Measurements from ENCODE around the gene ANKRD13D. TPM values are rescaled to one million over a fixed set of nuclear protein-coding genes. Genes with fewer than 3 reads are reported as not detected.

The ANKRD13D gene
- total RNA-seq, 1 donor from 2014 or later: 40.8 TPM

DNA sequence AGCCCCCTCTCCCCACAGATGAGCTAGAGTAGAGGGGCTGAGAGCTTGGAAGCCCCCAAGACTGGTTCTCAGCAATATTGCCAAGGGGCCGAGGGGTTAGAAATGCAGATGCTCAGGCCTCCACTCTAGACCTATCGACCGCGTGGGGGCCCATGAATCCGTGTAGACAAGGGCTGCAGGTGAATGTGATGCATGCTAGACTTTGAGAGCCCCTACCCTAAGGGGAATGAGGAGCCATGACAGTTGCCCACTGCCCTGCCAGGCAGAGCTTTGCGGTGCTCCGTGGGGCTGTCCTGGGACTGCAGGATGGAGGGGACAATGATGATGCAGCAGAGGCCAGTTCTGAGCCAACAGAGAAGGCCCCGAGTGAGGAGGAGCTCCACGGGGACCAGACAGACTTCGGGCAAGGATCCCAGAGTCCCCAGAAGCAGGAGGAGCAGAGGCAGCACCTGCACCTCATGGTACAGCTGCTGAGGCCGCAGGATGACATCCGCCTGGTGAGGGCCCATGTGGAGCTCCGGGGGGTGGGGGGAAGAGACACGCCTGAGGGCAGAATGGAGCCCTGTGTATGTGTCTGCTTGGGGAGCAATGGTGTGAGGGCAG, 15.5 kb downstream of the ANKRD13D start:
- no peak for TF ChIP-seq EZH2 (IDR thresholded peaks at IDR 0.05; ENCODE audit: insufficient read depth, low read length)
- TF ChIP-seq, protein P1, sequence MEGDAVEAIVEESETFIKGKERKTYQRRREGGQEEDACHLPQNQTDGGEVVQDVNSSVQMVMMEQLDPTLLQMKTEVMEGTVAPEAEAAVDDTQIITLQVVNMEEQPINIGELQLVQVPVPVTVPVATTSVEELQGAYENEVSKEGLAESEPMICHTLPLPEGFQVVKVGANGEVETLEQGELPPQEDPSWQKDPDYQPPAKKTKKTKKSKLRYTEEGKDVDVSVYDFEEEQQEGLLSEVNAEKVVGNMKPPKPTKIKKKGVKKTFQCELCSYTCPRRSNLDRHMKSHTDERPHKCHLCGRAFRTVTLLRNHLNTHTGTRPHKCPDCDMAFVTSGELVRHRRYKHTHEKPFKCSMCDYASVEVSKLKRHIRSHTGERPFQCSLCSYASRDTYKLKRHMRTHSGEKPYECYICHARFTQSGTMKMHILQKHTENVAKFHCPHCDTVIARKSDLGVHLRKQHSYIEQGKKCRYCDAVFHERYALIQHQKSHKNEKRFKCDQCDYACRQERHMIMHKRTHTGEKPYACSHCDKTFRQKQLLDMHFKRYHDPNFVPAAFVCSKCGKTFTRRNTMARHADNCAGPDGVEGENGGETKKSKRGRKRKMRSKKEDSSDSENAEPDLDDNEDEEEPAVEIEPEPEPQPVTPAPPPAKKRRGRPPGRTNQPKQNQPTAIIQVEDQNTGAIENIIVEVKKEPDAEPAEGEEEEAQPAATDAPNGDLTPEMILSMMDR (IDR thresholded peaks at IDR 0.05; ENCODE audit: insufficient read depth, low read depth, low read length): no peak
- peak overlapping the region; percentile 93 for H3K4me2 ChIP-seq (ENCODE audit: low read length)
- Mint-ChIP-seq H3K27me3 (ENCODE audit: low read depth, unreplicated experiment) (peaks cover 2% of the 10 kb centered on the region), H3K27ac (ENCODE audit: unreplicated experiment) (no peak overlapping the region), H3K4me1 (ENCODE audit: low read depth, unreplicated experiment) (peaks cover 5% of the 10 kb centered on the region), H3K36me3 (ENCODE audit: low read depth, unreplicated experiment) (peaks cover 5% of the 10 kb centered on the region), H3K9me3 (ENCODE audit: unreplicated experiment) (no peaks in the 10 kb centered on the region), H3K4me3 (ENCODE audit: unreplicated experiment) (peak overlapping the region; percentile 73)
- H3K9me3 ChIP-seq (ENCODE audit: insufficient read depth, low read depth, low read length): no peaks in the 10 kb centered on the region
- no peaks in the 10 kb centered on the region for H3K36me3 ChIP-seq (ENCODE audit: insufficient read depth, low read length)
- H2AFZ ChIP-seq (ENCODE audit: low read depth, low read length): no peak overlapping the region
- peak overlapping the region; percentile 76 for H3K9ac ChIP-seq (ENCODE audit: low read length)
- FAIRE-seq (no peak), DNase-seq (ENCODE audit: low read depth) (no peak)
- H4K20me1 ChIP-seq (ENCODE audit: insufficient read depth, low read length): peaks cover 16% of the 10 kb centered on the region
- peaks cover 10% of the 10 kb centered on the region for H3K4me1 ChIP-seq (ENCODE audit: insufficient read depth, low read length)
- H3K27me3 ChIP-seq (ENCODE audit: insufficient read depth, low read length): no peaks in the 10 kb centered on the region
- H3K79me2 ChIP-seq (ENCODE audit: insufficient read depth, low read length): no peaks in the 10 kb centered on the region
- H3K27ac ChIP-seq (ENCODE audit: low read depth, low read length): no peak overlapping the region
- H3K4me3 ChIP-seq (ENCODE audit: insufficient read depth, low read depth, low read length): peak overlapping the region; percentile 72

DNA sequence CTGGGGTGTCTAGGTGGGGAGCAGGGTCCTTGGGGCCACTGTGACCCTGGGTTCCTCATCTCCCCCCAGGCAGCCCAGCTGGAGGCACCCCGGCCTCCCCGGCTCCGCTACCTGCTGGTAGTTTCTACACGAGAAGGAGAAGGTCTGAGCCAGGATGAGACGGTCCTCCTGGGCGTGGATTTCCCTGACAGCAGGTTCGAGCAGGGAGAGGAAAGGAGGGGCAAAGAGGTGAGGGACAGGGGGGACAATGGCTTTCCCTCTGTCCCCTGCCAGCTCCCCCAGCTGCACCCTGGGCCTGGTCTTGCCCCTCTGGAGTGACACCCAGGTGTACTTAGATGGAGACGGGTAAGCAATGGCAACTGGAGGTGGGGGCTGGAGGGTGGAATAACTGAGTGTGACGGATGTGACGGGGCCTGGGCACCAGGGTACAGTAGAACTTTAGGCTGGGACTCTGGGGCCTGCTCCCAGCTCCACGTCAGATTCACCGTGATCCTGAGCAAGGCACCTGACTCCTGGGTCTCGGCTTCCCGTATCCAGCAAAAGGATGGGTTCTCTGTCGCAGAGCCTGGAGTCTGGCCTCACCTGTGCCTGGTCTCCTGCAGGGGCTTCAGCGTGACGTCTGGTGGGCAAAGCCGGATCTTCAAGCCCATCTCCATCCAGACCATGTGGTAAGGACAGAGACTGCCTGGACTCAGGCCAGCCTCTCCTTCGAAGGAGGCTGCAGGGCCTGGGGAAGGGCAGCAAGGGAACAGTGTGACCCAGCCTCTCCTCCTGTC, 17.9 kb downstream of the ANKRD13D start:
- no peaks in the 10 kb centered on the region for H3K36me3 ChIP-seq (ENCODE audit: insufficient read depth, low read length)
- H3K27me3 ChIP-seq (ENCODE audit: insufficient read depth, low read length): no peaks in the 10 kb centered on the region
- Mint-ChIP-seq H3K4me1 (ENCODE audit: low read depth, unreplicated experiment) (peaks cover 5% of the 10 kb centered on the region), H3K27me3 (ENCODE audit: low read depth, unreplicated experiment) (peaks cover 2% of the 10 kb centered on the region), H3K4me3 (ENCODE audit: unreplicated experiment) (no peak overlapping the region), H3K36me3 (ENCODE audit: low read depth, unreplicated experiment) (peaks cover 5% of the 10 kb centered on the region), H3K9me3 (ENCODE audit: unreplicated experiment) (no peaks in the 10 kb centered on the region), H3K27ac (ENCODE audit: unreplicated experiment) (no peak overlapping the region)
- no peak overlapping the region for H3K4me2 ChIP-seq (ENCODE audit: low read length)
- H3K9me3 ChIP-seq (ENCODE audit: insufficient read depth, low read depth, low read length): no peaks in the 10 kb centered on the region
- peaks cover 10% of the 10 kb centered on the region for H3K4me1 ChIP-seq (ENCODE audit: insufficient read depth, low read length)
- H3K79me2 ChIP-seq (ENCODE audit: insufficient read depth, low read length): no peaks in the 10 kb centered on the region
- H3K27ac ChIP-seq (ENCODE audit: low read depth, low read length): no peak overlapping the region
- TF ChIP-seq EZH2 (IDR thresholded peaks at IDR 0.05; ENCODE audit: insufficient read depth, low read length): no peak
- TF ChIP-seq, protein P1 (IDR thresholded peaks at IDR 0.05; ENCODE audit: insufficient read depth, low read depth, low read length): no peak
- no peak for FAIRE-seq
- H2AFZ ChIP-seq (ENCODE audit: low read depth, low read length): no peak overlapping the region
- H4K20me1 ChIP-seq (ENCODE audit: insufficient read depth, low read length): peaks cover 7% of the 10 kb centered on the region
- no peak overlapping the region for H3K4me3 ChIP-seq (ENCODE audit: insufficient read depth, low read depth, low read length)
- no peak overlapping the region for H3K9ac ChIP-seq (ENCODE audit: low read length)
- no peak for DNase-seq (ENCODE audit: low read depth)

Measured in astrocyte (in vitro differentiated cells and primary cell).